NCI-H82 treated with DMSO at 0.1 percent for 48 hours (cell line): Measurements from ENCODE around the gene RGL1.
"Not testable (repeated sequence)": the region's sequence is repeated elsewhere in the genome, so short reads cannot be mapped to it uniquely, and the experiment has no call there.

Experiments used
- DNase-seq: peaks from one replicate; lab custom pipeline; 2025; ENCODE audit not compliant: unreplicated experiment; lab: John Stamatoyannopoulos, UW

Gene RGL1

GRCh38 chr1:183804916-183805841 lies at the start of gene RGL1:
TSS of gene RGL1 (plus strand) at chr1:183805120. CDS start at chr1:183805298, 178 bp downstream.
- peak; percentile 56 for DNase-seq

- no peak for DNase-seq
Measured at GRCh38 chr1:183756326-183756725, 48.6 kb upstream of the RGL1 start.

- DNase-seq, result no peak
Measured at GRCh38 chr1:183757061-183757460, 47.9 kb upstream of the RGL1 start.

- DNase-seq, result no peak
Measured at GRCh38 chr1:183758913-183759312, 46.0 kb upstream of the RGL1 start.

- DNase-seq, result no peak
Measured at GRCh38 chr1:183760661-183761060, 44.3 kb upstream of the RGL1 start.

- DNase-seq, result no peak
Measured at GRCh38 chr1:183761871-183762270, 43.0 kb upstream of the RGL1 start.

GRCh38 chr1:183762856-183763255 lies 42.1 kb upstream of the RGL1 start:
- DNase-seq, result not testable (repeated sequence)

GRCh38 chr1:183764981-183765380 lies 39.9 kb upstream of the RGL1 start:
- DNase-seq, result no peak

- DNase-seq, result no peak
Measured at GRCh38 chr1:183769956-183770815, 34.7 kb upstream of the RGL1 start.

GRCh38 chr1:183770816-183771128 lies 34.1 kb upstream of the RGL1 start:
- DNase-seq, result no peak

GRCh38 chr1:183773482-183774274 lies 31.2 kb upstream of the RGL1 start:
- DNase-seq, result no peak

- DNase-seq, result no peak
Measured at GRCh38 chr1:183774938-183775337, 30.0 kb upstream of the RGL1 start.

- no peak for DNase-seq
Measured at GRCh38 chr1:183776731-183777130, 28.2 kb upstream of the RGL1 start.

- no peak for DNase-seq
Measured at GRCh38 chr1:183777328-183777727, 27.6 kb upstream of the RGL1 start.

- no peak for DNase-seq
Measured at GRCh38 chr1:183778045-183778444, 26.9 kb upstream of the RGL1 start.

GRCh38 chr1:183778568-183779433 lies 26.1 kb upstream of the RGL1 start:
- DNase-seq, result no peak

GRCh38 chr1:183780159-183780558 lies 24.8 kb upstream of the RGL1 start:
- DNase-seq, result no peak

GRCh38 chr1:183780757-183781156 lies 24.2 kb upstream of the RGL1 start:
- DNase-seq, result no peak

GRCh38 chr1:183783342-183783741 lies 21.6 kb upstream of the RGL1 start:
- DNase-seq, result no peak
